Measurements from ENCODE around the gene GPR158.

DNA sequence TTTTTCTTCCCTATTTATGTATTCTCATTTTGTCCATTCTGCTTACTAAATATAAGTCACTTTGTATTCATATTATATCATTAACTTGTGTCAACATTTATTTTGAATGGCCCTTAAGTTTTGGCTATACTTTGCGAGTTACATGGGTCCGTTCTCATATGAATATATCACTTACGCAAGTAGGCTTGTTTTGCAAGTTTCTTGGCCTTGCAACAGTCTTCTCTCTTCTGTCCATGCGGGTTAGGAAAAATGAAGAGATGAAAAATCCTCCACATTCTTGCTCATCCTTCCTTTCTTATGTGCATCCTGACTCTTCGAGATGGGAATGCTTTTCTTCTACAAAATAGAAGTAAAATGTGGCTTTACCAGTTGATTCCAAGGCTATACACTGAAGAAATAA lies 82.8 kb downstream of the GPR158 start:
- TF ChIP-seq CTCF (conservative IDR thresholded peaks at IDR 0.05; ENCODE audit: low read length), result no peak
- no peak for TF ChIP-seq EZH2phosphoT487 (IDR thresholded peaks at IDR 0.05; ENCODE audit: borderline replicate concordance)
